ENCODE measurements around the gene SNX27. TPM values are rescaled to one million over a fixed set of nuclear protein-coding genes. Genes with fewer than 3 reads are reported as not detected.
A peak's percentile ranks its signal among the peaks of the same experiment; 100 is the strongest.
"Not testable (repeated sequence)": the region's sequence is repeated elsewhere in the genome, so short reads cannot be mapped to it uniquely, and the experiment has no call there.

The SNX27 gene
- polyA plus RNA-seq, 3 donors from 2014 or later, result 4.4 to 12.7 (median 9.0) TPM

GRCh38 chr1:151584278-151584677 lies 27.6 kb upstream of the SNX27 start:
- Mint-ChIP-seq H3K27me3 (ENCODE audit: low read depth in 3 of 3) (peaks cover 0 to 3% (median 0%) of the 10 kb centered on the region in 3 donors), H3K9me3 (no peaks in the 10 kb centered on the region), H3K27ac (no peak overlapping the region), H3K36me3 (peaks cover 0 to under 1% (median 0%) of the 10 kb centered on the region in 3 donors), H3K4me3 (no peak overlapping the region), H3K4me1 (no peaks in the 10 kb centered on the region)
- DNase-seq, result no peak

- no peak for DNase-seq
- peaks cover 0 to 5% (median 0%) of the 10 kb centered on the region in 3 donors for H3K27me3 Mint-ChIP-seq (ENCODE audit: low read depth in 3 of 3)
- no peaks in the 10 kb centered on the region for H3K4me1 Mint-ChIP-seq
- H3K27ac Mint-ChIP-seq, result no peak overlapping the region
- H3K9me3 Mint-ChIP-seq, result no peaks in the 10 kb centered on the region
- H3K4me3 Mint-ChIP-seq, result no peak overlapping the region
- H3K36me3 Mint-ChIP-seq, result no peaks in the 10 kb centered on the region
These were observed 27.1 kb upstream of the SNX27 start for GRCh38 chr1:151584780-151585179.

- H3K27me3 Mint-ChIP-seq (ENCODE audit: low read depth in 3 of 3), result peaks cover 0 to 8% (median 0%) of the 10 kb centered on the region in 3 donors
- H3K4me1 Mint-ChIP-seq, result no peaks in the 10 kb centered on the region
- no peaks in the 10 kb centered on the region for H3K36me3 Mint-ChIP-seq
- H3K27ac Mint-ChIP-seq, result no peak overlapping the region
- H3K9me3 Mint-ChIP-seq, result no peaks in the 10 kb centered on the region
- H3K4me3 Mint-ChIP-seq, result no peak overlapping the region
- no peak for DNase-seq
These were observed 26.2 kb upstream of the SNX27 start for GRCh38 chr1:151585622-151586021.

GRCh38 chr1:151590961-151591360 lies 20.9 kb upstream of the SNX27 start:
- H3K36me3 Mint-ChIP-seq, result no peaks in the 10 kb centered on the region
- DNase-seq, result no peak
- no peaks in the 10 kb centered on the region for H3K9me3 Mint-ChIP-seq
- H3K27me3 Mint-ChIP-seq (ENCODE audit: low read depth in 3 of 3), result peaks cover 3 to 9% (median 8%) of the 10 kb centered on the region in 3 donors
- H3K4me3 Mint-ChIP-seq, result no peak overlapping the region
- no peak overlapping the region for H3K27ac Mint-ChIP-seq
- peaks cover 6 to 13% of the 10 kb centered on the region in 2 donors for H3K4me1 Mint-ChIP-seq

- no peaks in the 10 kb centered on the region for H3K9me3 Mint-ChIP-seq
These were observed 18.1 kb upstream of the SNX27 start for GRCh38 chr1:151593730-151594129.

GRCh38 chr1:151594143-151594625 lies 17.7 kb upstream of the SNX27 start:
- Mint-ChIP-seq H3K27me3 (ENCODE audit: low read depth in 3 of 3) (peaks cover 3 to 9% (median 8%) of the 10 kb centered on the region in 3 donors), H3K36me3 (no peaks in the 10 kb centered on the region), H3K27ac (no peak overlapping the region), H3K4me1 (peaks cover 6 to 13% of the 10 kb centered on the region in 2 donors), H3K4me3 (peak overlapping the region in 4 of 5 donors; percentile 14 to 62 (median 36)), H3K9me3 (no peaks in the 10 kb centered on the region)
- DNase-seq, result peak; percentile 67 to 73 (median 68)

More at GRCh38 chr1:151593730-151594129, 18.1 kb upstream of the SNX27 start:
- peak in 1 of 3 donors; percentile 4 for DNase-seq
- Mint-ChIP-seq H3K4me3 (peak overlapping the region in 4 of 5 donors; percentile 14 to 62 (median 36)), H3K27ac (no peak overlapping the region), H3K36me3 (no peaks in the 10 kb centered on the region), H3K27me3 (ENCODE audit: low read depth in 3 of 3) (peaks cover 3 to 9% (median 8%) of the 10 kb centered on the region in 3 donors), H3K4me1 (peaks cover 6 to 13% of the 10 kb centered on the region in 2 donors)

- H3K27me3 Mint-ChIP-seq (ENCODE audit: low read depth in 3 of 3), result peaks cover 0 to 5% (median 4%) of the 10 kb centered on the region in 3 donors
- H3K27ac Mint-ChIP-seq, result peak overlapping the region in 1 of 6 donors; percentile 8
- H3K9me3 Mint-ChIP-seq, result no peaks in the 10 kb centered on the region
- H3K36me3 Mint-ChIP-seq, result no peaks in the 10 kb centered on the region
- H3K4me1 Mint-ChIP-seq, result peaks cover 6 to 13% of the 10 kb centered on the region in 2 donors
- DNase-seq, result no peak
- no peak overlapping the region for H3K4me3 Mint-ChIP-seq
These were observed 15.5 kb upstream of the SNX27 start for GRCh38 chr1:151596166-151596953.

GRCh38 chr1:151602550-151602949 lies 9.3 kb upstream of the SNX27 start:
- not testable (repeated sequence) for H3K27ac Mint-ChIP-seq; DNase-seq; H3K9me3 Mint-ChIP-seq; H3K27me3 Mint-ChIP-seq (ENCODE audit: low read depth in 3 of 3); H3K36me3 Mint-ChIP-seq; H3K4me1 Mint-ChIP-seq; H3K4me3 Mint-ChIP-seq

GRCh38 chr1:151604291-151604690 lies 7.6 kb upstream of the SNX27 start:
- Mint-ChIP-seq H3K27me3 (ENCODE audit: low read depth in 3 of 3) (peaks cover 2 to 5% (median 2%) of the 10 kb centered on the region in 3 donors), H3K27ac (no peak overlapping the region), H3K9me3 (no peaks in the 10 kb centered on the region), H3K36me3 (peaks cover 0 to 4% (median 0%) of the 10 kb centered on the region in 3 donors), H3K4me1 (no peaks in the 10 kb centered on the region), H3K4me3 (no peak overlapping the region)
- no peak for DNase-seq

- H3K27ac Mint-ChIP-seq, result no peak overlapping the region
- H3K36me3 Mint-ChIP-seq, result peaks cover 0 to 4% (median 0%) of the 10 kb centered on the region in 3 donors
- DNase-seq, result no peak
- H3K27me3 Mint-ChIP-seq (ENCODE audit: low read depth in 3 of 3), result peaks cover 2 to 5% (median 3%) of the 10 kb centered on the region in 3 donors
- no peaks in the 10 kb centered on the region for H3K9me3 Mint-ChIP-seq
- H3K4me1 Mint-ChIP-seq, result peaks cover 1% of the 10 kb centered on the region in 2 donors
- H3K4me3 Mint-ChIP-seq, result no peak overlapping the region
These were observed 5.5 kb upstream of the SNX27 start for GRCh38 chr1:151606384-151606783.

- no peak for DNase-seq
- H3K27ac Mint-ChIP-seq, result no peak overlapping the region
- peaks cover 0 to 4% (median 0%) of the 10 kb centered on the region in 3 donors for H3K36me3 Mint-ChIP-seq
- peaks cover 2 to 9% (median 2%) of the 10 kb centered on the region in 3 donors for H3K27me3 Mint-ChIP-seq (ENCODE audit: low read depth in 3 of 3)
- no peak overlapping the region for H3K4me3 Mint-ChIP-seq
- no peaks in the 10 kb centered on the region for H3K9me3 Mint-ChIP-seq
- peaks cover 6% of the 10 kb centered on the region in 2 donors for H3K4me1 Mint-ChIP-seq
These were observed 5.0 kb upstream of the SNX27 start for GRCh38 chr1:151606857-151607256.

- H3K9me3 Mint-ChIP-seq, result no peaks in the 10 kb centered on the region
- no peak overlapping the region for H3K27ac Mint-ChIP-seq
- H3K27me3 Mint-ChIP-seq (ENCODE audit: low read depth in 3 of 3), result peaks cover 3 to 7% (median 5%) of the 10 kb centered on the region in 3 donors
These were observed 1.7 kb upstream of the SNX27 start for GRCh38 chr1:151610142-151610541.

GRCh38 chr1:151611288-151611790 lies 511 bp upstream of the SNX27 start:
- H3K4me3 Mint-ChIP-seq, result peak overlapping the region; percentile 56 to 98 (median 91)
- peaks cover 3 to 7% (median 5%) of the 10 kb centered on the region in 3 donors for H3K27me3 Mint-ChIP-seq (ENCODE audit: low read depth in 3 of 3)
- H3K27ac Mint-ChIP-seq, result peak overlapping the region; percentile 70 to 88 (median 80)
- peaks cover 24 to 33% of the 10 kb centered on the region in 2 donors for H3K4me1 Mint-ChIP-seq
- H3K9me3 Mint-ChIP-seq, result no peaks in the 10 kb centered on the region
- DNase-seq, result peak; percentile 6 to 11 (median 9)
- H3K36me3 Mint-ChIP-seq, result peaks cover 0 to 4% (median 0%) of the 10 kb centered on the region in 3 donors

More at GRCh38 chr1:151610142-151610541, 1.7 kb upstream of the SNX27 start:
- Mint-ChIP-seq H3K4me1 (peaks cover 21 to 29% of the 10 kb centered on the region in 2 donors), H3K4me3 (no peak overlapping the region), H3K36me3 (peaks cover 0 to 4% (median 0%) of the 10 kb centered on the region in 3 donors)
- DNase-seq, result no peak
